Endothelial cell of umbilical vein (primary cell): ENCODE results near the gene GTF2H4. TPM values are rescaled to one million over a fixed set of nuclear protein-coding genes. Genes with fewer than 3 reads are reported as not detected.

Experiments
- BruUV-seq: library from RNA; stranded (reverse); fragments of 400-500 nt; replicated peaks from 2 replicates; lab custom pipeline; 2021; lab: Mats Ljungman, UMichigan
- CTCF ChIA-PET: fragments of 300-600, 350-600 bp; sonication (Branson Sonifier 250); formaldehyde crosslinking; loops from one replicate; lab custom pipeline; 2021; ENCODE audit warnings: antibody characterized with exemption, inconsistent platforms; lab: Charles Lee
- POLR2A ChIA-PET: fragments of 300-600, 350-600 bp; sonication (Branson Sonifier 250); formaldehyde crosslinking; loops from one replicate; lab custom pipeline; 2021; ENCODE audit warnings: antibody characterized with exemption, inconsistent platforms; lab: Charles Lee
- DNase-seq: peaks from one replicate; pipeline ENCODE4 v3.0.0-alpha.2; 2011; ENCODE audit warnings: low read depth, low spot score
- FAIRE-seq: peaks from 2 replicates; lab custom pipeline; 2011; peaks lifted over from hg19 to GRCh38; lab: Jason Lieb, UNC
- H2AFZ ChIP-seq: 2 replicates; pipeline ENCODE4 v1.6.0; 2012; ENCODE audit warnings: low read depth, low read length, control low read depth, inconsistent platforms
- H3K27ac ChIP-seq: 2 replicates; pipeline ENCODE4 v1.5.1; 2011; ENCODE audit warnings: low read depth, mild to moderate bottlenecking, control low read depth, low read length, moderate library complexity; ENCODE audit not compliant: insufficient read depth
- H3K27me3 ChIP-seq, 2 experiments: 2 replicates each; pipeline versions ENCODE4 v1.6.0 to v1.6.1; 2011; ENCODE audit warnings: low read length in 2 of 2, mixed read lengths in 1 of 2; ENCODE audit not compliant: control insufficient read depth in 2 of 2, insufficient read depth in 2 of 2
- H3K36me3 ChIP-seq, 2 experiments: 2 replicates in 1 of 2; 3 replicates in 1 of 2; pipeline ENCODE4 v1.5.1; 2011; ENCODE audit warnings: low read length in 2 of 2, mild to moderate bottlenecking in 1 of 2, moderate library complexity in 1 of 2; ENCODE audit not compliant: control insufficient read depth in 2 of 2, insufficient read depth in 2 of 2; ENCODE audit errors: extremely low read depth in 1 of 2
- H3K4me1 ChIP-seq: 3 replicates; pipeline ENCODE4 v1.5.1; 2011; ENCODE audit warnings: mild to moderate bottlenecking, low read length; ENCODE audit not compliant: control insufficient read depth, insufficient read depth; ENCODE audit errors: extremely low read depth
- H3K4me2 ChIP-seq: 2 replicates; pipeline ENCODE4 v1.6.1; 2011; ENCODE audit warnings: low read length, control low read depth, mixed read lengths; ENCODE audit not compliant: insufficient read depth
- H3K4me3 ChIP-seq, 3 experiments: fragments of 200-600 bp in 1 of 3; sonication (generic), shearing (Covaris generic) in 1 of 3; replicated peaks in 1 of 3; 2 replicates each; pipeline ENCODE4 v1.5.1; 2011 to 2016; ENCODE audit warnings: control low read depth in 3 of 3, low read length in 3 of 3, mild to moderate bottlenecking in 2 of 3, inconsistent platforms in 1 of 3, low read depth in 1 of 3, moderate library complexity in 1 of 3; ENCODE audit not compliant: insufficient read depth in 1 of 3
- H3K79me2 ChIP-seq: 2 replicates; pipeline ENCODE4 v1.6.0; 2012; ENCODE audit warnings: low read length, inconsistent platforms; ENCODE audit not compliant: control insufficient read depth, insufficient read depth
- H3K9ac ChIP-seq: replicated peaks from 2 replicates; pipeline ENCODE3; 2011; ENCODE audit warnings: low read length, control low read depth; ENCODE audit not compliant: insufficient read depth; ENCODE audit errors: extremely low read depth
- H3K9me1 ChIP-seq: replicated peaks from 3 replicates; pipeline ENCODE4 v1.6.0; 2011; ENCODE audit warnings: mild to moderate bottlenecking, low read length; ENCODE audit not compliant: control insufficient read depth, insufficient read depth; ENCODE audit errors: extremely low read depth
- H3K9me3 ChIP-seq: replicated peaks from 2 replicates; pipeline ENCODE4 v1.5.1; 2012; ENCODE audit warnings: low read length, inconsistent platforms; ENCODE audit not compliant: control insufficient read depth, insufficient read depth
- H4K20me1 ChIP-seq: replicated peaks from 2 replicates; pipeline ENCODE3; 2011; ENCODE audit warnings: mild to moderate bottlenecking, low read length; ENCODE audit not compliant: control insufficient read depth, insufficient read depth; ENCODE audit errors: extremely low read depth
- CTCF ChIP-seq, 2 donors: IDR thresholded peaks; 1 replicate in 1 of 2; 2 replicates in 1 of 2; pipeline ENCODE4 v1.5.1; 2011; ENCODE audit warnings: low read length in 2 of 2, mild to moderate bottlenecking in 2 of 2, moderate library complexity in 2 of 2, control low read depth in 1 of 2, inconsistent platforms in 1 of 2, low read depth in 1 of 2; ENCODE audit not compliant: insufficient read depth in 1 of 2; ENCODE audit errors: extremely low read depth in 1 of 2
- EZH2 ChIP-seq: IDR thresholded peaks from 2 replicates; pipeline ENCODE4 v1.6.1; 2012; ENCODE audit warnings: borderline replicate concordance, low read depth, mild to moderate bottlenecking, moderate library complexity, low read length, inconsistent platforms; ENCODE audit not compliant: severe bottlenecking
- FOS ChIP-seq: IDR thresholded peaks from 2 replicates; pipeline ENCODE4 v1.6.1; 2011; ENCODE audit warnings: mild to moderate bottlenecking, low read length, moderate library complexity, borderline replicate concordance; ENCODE audit not compliant: insufficient read depth
- GATA2 ChIP-seq: IDR thresholded peaks from 2 replicates; pipeline ENCODE4 v1.7.0; 2011; ENCODE audit warnings: low read depth, mild to moderate bottlenecking, moderate library complexity, mixed read lengths, low read length; ENCODE audit not compliant: insufficient read length, insufficient read depth
- JUN ChIP-seq: IDR thresholded peaks from 2 replicates; pipeline ENCODE4 v1.6.1; 2011; ENCODE audit warnings: borderline replicate concordance, low read depth; ENCODE audit not compliant: insufficient read length, insufficient read depth
- MAX ChIP-seq: IDR thresholded peaks from 2 replicates; pipeline ENCODE4 v1.6.1; 2011; ENCODE audit not compliant: insufficient read depth, insufficient read length
- MYC ChIP-seq: IDR thresholded peaks from one replicate; pipeline ENCODE4 v1.6.1; 2011; ENCODE audit warnings: mild to moderate bottlenecking, low read depth, low read length
- POLR2A ChIP-seq: IDR thresholded peaks from 2 replicates; pipeline ENCODE4 v1.6.1; 2012; ENCODE audit warnings: low read depth, mild to moderate bottlenecking, control low read depth, low read length
- POLR2AphosphoS5 ChIP-seq: IDR thresholded peaks from 2 replicates; pipeline ENCODE4 v1.6.1; 2012; ENCODE audit warnings: low read depth, mild to moderate bottlenecking, control low read depth, low read length, moderate library complexity; ENCODE audit not compliant: insufficient read depth
- dilution Hi-C: fragments of 300-500 bp; cut with MboI; formaldehyde crosslinking; loops from one replicate; pipeline ENCODE4 v1.15.0; 2019; ENCODE audit warnings: low sequenced_read_pairs; ENCODE audit not compliant: extremely low pct_ligation_motif_present
- intact Hi-C: fragments of 100-400 bp; cut with micrococcal nuclease; formaldehyde crosslinking; loops from one replicate; pipeline ENCODE4 v1.10.0; 2022
- polyA plus RNA-seq, 4 experiments: library from polyadenylated mRNA; depleted of rRNA in 3 of 4; stranded (reverse) in 3 of 4; unstranded in 1 of 4; fragments of >200 nt; gene quantifications; 2 replicates each; pipeline versions ENCODE4 v1.2.1 to v1.2.3, GENCODE V29; 2011 to 2012; ENCODE audit warnings: missing spikeins in 1 of 4
- total RNA-seq: library from RNA; stranded (reverse); gene quantifications from 2 replicates; pipeline ENCODE4 v1.2.3, GENCODE V29; 2021

The GTF2H4 gene
- total and polyA plus RNA-seq, 2 donors (not counting 3 experiments of a cell fraction or from before 2014, with no cell fraction given) = 40.5 to 52.6 TPM

DNA sequence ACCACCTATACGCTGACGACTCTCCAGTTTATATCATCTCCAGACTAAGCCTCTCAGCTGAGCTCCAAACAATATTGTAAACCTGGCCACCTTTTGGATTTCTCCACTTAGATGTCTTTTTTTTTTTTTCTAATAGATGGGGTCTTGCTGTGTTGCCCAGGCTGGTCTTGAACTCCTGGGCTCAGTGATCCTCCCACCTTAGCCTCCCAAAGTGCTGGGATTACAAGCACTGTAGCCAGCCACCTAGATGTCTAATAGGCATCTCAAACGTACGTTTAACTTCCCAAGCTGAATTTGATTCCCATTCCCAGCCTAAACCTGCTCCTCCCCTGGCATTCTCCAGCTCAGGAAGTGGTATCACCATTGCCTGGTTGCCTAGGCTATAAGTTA, 18.5 kb upstream of the GTF2H4 start:
- Histone ChIP-seq H3K4me2 (no peak overlapping the region), H3K9ac (no peak overlapping the region), H3K9me3 (no peaks in the 10 kb centered on the region), H3K27me3 (no peaks in the 10 kb centered on the region), H3K9me1 (no peaks in the 10 kb centered on the region), H4K20me1 (no peaks in the 10 kb centered on the region), H3K36me3 (peaks cover 0 to 3% of the 10 kb centered on the region in 2 experiments), H3K4me3 (no peak overlapping the region), H3K27ac (no peak overlapping the region), H3K79me2 (no peaks in the 10 kb centered on the region), H3K4me1 (no peaks in the 10 kb centered on the region), H2AFZ (no peak overlapping the region)
- dilution Hi-C loops = loop anchor here (25.0 kb wide), 1 partner anchor 152 kb away; the partner anchor contains the start of genes FLOT1 and IER3
- ChIA-PET CTCF (interaction anchor here (0.9 to 2.5 kb wide), 3 partner anchors 11 to 61 kb away, joined by 3 to 8 read pairs (median 3); no protein-coding TSS in a partner anchor), POLR2A (no interaction called here)
- intact Hi-C loops = no loop called here
- DNase-seq = no peak
- no TSS peak for BruUV-seq
- TF ChIP-seq POLR2AphosphoS5 (no peak), FOS (no peak), JUN (no peak), CTCF (IDR thresholded peaks at IDR 0.05; ENCODE audit: extremely low read depth in 1 of 2, insufficient read depth in 1 of 2, low read depth in 1 of 2, low read length in 2 of 2) (no peak), MYC (no peak), MAX (no peak), POLR2A (no peak), GATA2 (no peak), EZH2 (no peak)
- FAIRE-seq = no peak
